Measurements from ENCODE around the gene TTF2. TPM values are rescaled to one million over a fixed set of nuclear protein-coding genes. Genes with fewer than 3 reads are reported as not detected.

Gene TTF2
- total RNA-seq, 4 donors from 2014 or later, result 9.7 to 15.2 (median 12.2) TPM

GRCh38 chr1:117092594-117092993 is 32.5 kb downstream of the TTF2 start:
- Histone ChIP-seq H3K9me3 (no peaks in the 10 kb centered on the region), H3K36me3 (no peaks in the 10 kb centered on the region), H3K27me3 (no peaks in the 10 kb centered on the region), H3K4me1 (peaks cover 21 to 42% of the 10 kb centered on the region in 2 donors), H3K4me3 (peak overlapping the region in 1 of 4 donors; percentile 8), H3K27ac (peak overlapping the region; percentile 93 to 96 (median 94))
- intact Hi-C loops (cut with DNase I; ENCODE audit: low total_unique reads) (loop anchor here (10.0 kb wide), 2 partner anchors 512 to 592 kb away; partner anchors contain the start of gene TENT5C), in situ Hi-C loops (cut with MboI; ENCODE audit: low sequenced_read_pairs in 4 of 4) (no loop called here)
- ATAC-seq, result peak; percentile 14 to 45
- peak in 1 of 2 donors; percentile 26 for DNase-seq
- TF ChIP-seq CTCF (IDR thresholded peaks at IDR 0.05 in 4 of 5, conservative IDR thresholded peaks at IDR 0.05 in 1 of 5) (no peak), POLR2A (IDR thresholded peaks at IDR 0.05) (no peak)

DNA sequence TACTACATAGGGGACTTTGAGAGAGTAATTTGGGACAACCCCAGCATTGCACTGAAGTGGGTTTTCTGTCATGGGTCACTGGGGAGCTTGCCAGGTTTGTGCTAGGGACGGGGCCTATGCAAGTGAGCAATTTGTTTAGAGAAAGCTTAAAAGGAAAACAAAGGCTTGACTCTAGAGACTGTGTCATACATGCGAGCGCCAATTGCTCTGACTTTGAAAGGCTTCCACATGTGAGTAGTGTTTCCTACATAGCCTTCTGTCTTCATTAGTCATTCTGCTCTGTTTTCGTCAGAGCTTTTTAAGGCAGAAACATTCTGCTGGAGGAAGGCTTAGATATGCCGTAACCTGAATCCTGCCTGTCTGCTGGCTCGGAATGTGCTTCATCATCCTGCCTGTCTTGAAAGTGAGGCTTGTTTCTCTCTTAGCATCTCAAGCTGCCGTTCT is 33.0 kb downstream of the TTF2 start:
- Histone ChIP-seq H3K27me3 (no peaks in the 10 kb centered on the region), H3K4me1 (peaks cover 21 to 47% of the 10 kb centered on the region in 2 donors), H3K4me3 (peak overlapping the region in 1 of 4 donors; percentile 8), H3K9me3 (no peaks in the 10 kb centered on the region), H3K27ac (peak overlapping the region; percentile 93 to 96 (median 94)), H3K36me3 (no peaks in the 10 kb centered on the region)
- intact Hi-C loops (cut with DNase I; ENCODE audit: low total_unique reads), result loop anchor here (10.0 kb wide), 2 partner anchors 512 to 592 kb away; partner anchors contain the start of gene TENT5C
- TF ChIP-seq POLR2A (IDR thresholded peaks at IDR 0.05) (peak; percentile 9 to 56), CTCF (IDR thresholded peaks at IDR 0.05 in 4 of 5, conservative IDR thresholded peaks at IDR 0.05 in 1 of 5) (no peak)
- DNase-seq (peak; percentile 68 to 78), ATAC-seq (peak; percentile 92 to 99)
- in situ Hi-C loops (cut with MboI; ENCODE audit: low sequenced_read_pairs in 4 of 4), result no loop called here

DNA sequence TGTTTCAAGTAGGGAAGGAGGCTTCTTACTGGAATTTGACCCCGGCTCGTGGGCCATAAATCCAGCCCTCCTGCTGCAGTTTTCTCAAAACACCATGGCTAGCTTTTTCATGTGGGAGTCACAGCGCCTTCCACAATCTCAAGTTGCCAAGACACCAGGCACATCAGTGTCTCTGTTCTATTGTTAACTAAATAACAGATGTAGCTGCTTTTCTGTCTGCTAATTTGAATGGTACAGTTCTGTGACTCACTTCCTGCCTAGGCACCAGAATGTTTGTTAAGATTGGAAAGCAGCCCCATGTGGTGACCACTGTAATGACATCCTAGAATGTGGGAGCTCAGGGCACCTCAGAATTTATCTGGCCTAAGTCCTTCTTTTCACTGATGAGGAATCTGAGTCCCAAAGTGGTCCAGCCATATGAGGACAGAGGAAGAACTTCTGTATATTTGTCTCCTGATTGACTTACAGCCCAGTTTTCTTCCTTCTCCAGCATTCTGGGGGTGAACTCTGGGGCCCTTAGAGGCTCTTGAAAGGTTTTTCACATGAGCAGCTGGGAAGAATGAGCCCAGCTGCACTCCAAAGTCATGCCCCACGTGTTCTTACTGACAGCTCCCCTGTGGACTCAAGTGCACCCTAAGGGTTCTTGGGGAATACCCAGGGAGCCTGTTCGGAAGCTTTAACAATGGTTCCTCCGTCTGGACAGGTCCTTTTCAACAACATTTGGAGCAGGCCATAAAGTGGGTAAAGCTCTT is 33.9 kb downstream of the TTF2 start:
- no peak overlapping the region for H3K4me3 ChIP-seq
- TF ChIP-seq POLR2A (IDR thresholded peaks at IDR 0.05), result no peak
- TF ChIP-seq CTCF (IDR thresholded peaks at IDR 0.05 in 4 of 5, conservative IDR thresholded peaks at IDR 0.05 in 1 of 5), result peak in 3 of 5 experiments; percentile 13 to 32 (median 26)
- no peaks in the 10 kb centered on the region for H3K9me3 ChIP-seq
- H3K27me3 ChIP-seq, result no peaks in the 10 kb centered on the region
- in situ Hi-C loops (cut with MboI; ENCODE audit: low sequenced_read_pairs in 4 of 4), result no loop called here
- peaks cover 27 to 56% of the 10 kb centered on the region in 2 donors for H3K4me1 ChIP-seq
- ATAC-seq (peak in 1 of 2 donors; percentile 37), DNase-seq (no peak)
- H3K36me3 ChIP-seq, result no peaks in the 10 kb centered on the region
- intact Hi-C loops (cut with DNase I; ENCODE audit: low total_unique reads), result loop anchor here (2.0 to 10.0 kb wide), 3 partner anchors 27 to 591 kb away; partner anchors contain the start of genes TENT5C and TRIM45
- H3K27ac ChIP-seq, result peak overlapping the region; percentile 93 to 96 (median 94)

GRCh38 chr1:117094841-117095604 is 34.9 kb downstream of the TTF2 start:
- intact Hi-C loops (cut with DNase I; ENCODE audit: low total_unique reads), result loop anchor here (2.0 to 10.0 kb wide), 3 partner anchors 26 to 590 kb away; partner anchors contain the start of genes TENT5C and TRIM45

More at GRCh38 chr1:117094841-117095604, 34.9 kb downstream of the TTF2 start:
- Histone ChIP-seq H3K36me3 (no peaks in the 10 kb centered on the region), H3K27me3 (no peaks in the 10 kb centered on the region), H3K4me1 (peaks cover 27 to 56% of the 10 kb centered on the region in 2 donors), H3K27ac (peak overlapping the region; percentile 93 to 96 (median 94)), H3K4me3 (no peak overlapping the region), H3K9me3 (no peaks in the 10 kb centered on the region)
- TF ChIP-seq POLR2A (IDR thresholded peaks at IDR 0.05), result no peak
- in situ Hi-C loops (cut with MboI; ENCODE audit: low sequenced_read_pairs in 4 of 4), result no loop called here
- ATAC-seq (no peak), DNase-seq (no peak)
